MM.1S (cell line): ENCODE results near the gene PIP4K2B.

Experiments used
- DNase-seq: peaks from one replicate; pipeline ENCODE4 v3.0.0-alpha.2; 2015
- H2AFZ ChIP-seq: fragments of 300-600 bp; sonication (generic); 2 replicates; pipeline ENCODE4 v1.6.0; 2016; ENCODE audit warnings: antibody characterized with exemption, low read length
- H3F3A ChIP-seq: fragments of 300-600 bp; sonication (generic); 2 replicates; pipeline ENCODE4 v1.6.1; 2016; ENCODE audit warnings: mild to moderate bottlenecking, antibody characterized with exemption, low read length, moderate library complexity, mixed read lengths; ENCODE audit not compliant: insufficient read depth
- H3K27ac ChIP-seq: fragments of 300-600 bp; sonication (generic); 2 replicates; pipeline ENCODE4 v1.5.1; 2016; ENCODE audit warnings: mild to moderate bottlenecking, low read length
- H3K27me3 ChIP-seq: fragments of 300-600 bp; sonication (generic); replicated peaks from 2 replicates; pipeline ENCODE4 v1.6.0; 2016; ENCODE audit warnings: low read length; ENCODE audit not compliant: insufficient read depth
- H3K36me3 ChIP-seq: fragments of 300-600 bp; sonication (generic); replicated peaks from 2 replicates; pipeline ENCODE4 v1.6.1; 2016; ENCODE audit warnings: mild to moderate bottlenecking, low read length, mixed read lengths; ENCODE audit not compliant: insufficient read depth
- H3K4me1 ChIP-seq: fragments of 300-600 bp; sonication (generic); 2 replicates; pipeline ENCODE4 v1.6.1; 2016; ENCODE audit warnings: low read length, mixed read lengths
- H3K4me2 ChIP-seq: fragments of 300-600 bp; sonication (generic); 2 replicates; pipeline ENCODE4 v1.6.0; 2016; ENCODE audit warnings: low read depth, low read length
- H3K4me3 ChIP-seq: fragments of 300-600 bp; sonication (generic); 2 replicates; pipeline ENCODE4 v1.5.1; 2016; ENCODE audit warnings: low read length, mixed read lengths
- H3K79me2 ChIP-seq: fragments of 300-600 bp; sonication (generic); 2 replicates; pipeline ENCODE4 v1.6.1; 2016; ENCODE audit warnings: mixed run types, low read length, mixed read lengths
- H3K9ac ChIP-seq: fragments of 300-600 bp; sonication (generic); 2 replicates; pipeline ENCODE4 v1.6.1; 2016; ENCODE audit warnings: low read length, mixed read lengths
- H3K9me2 ChIP-seq: fragments of 300-600 bp; sonication (generic); replicated peaks from 2 replicates; pipeline ENCODE4 v1.6.1; 2016; ENCODE audit warnings: mild to moderate bottlenecking, low read length, mixed read lengths; ENCODE audit not compliant: insufficient read depth
- H3K9me3 ChIP-seq: fragments of 300-600 bp; sonication (generic); replicated peaks from 2 replicates; pipeline ENCODE4 v1.6.1; 2016; ENCODE audit warnings: mild to moderate bottlenecking, low read length, mixed read lengths; ENCODE audit not compliant: insufficient read depth
- H4K20me1 ChIP-seq: fragments of 300-600 bp; sonication (generic); 2 replicates; pipeline ENCODE4 v1.6.1; 2016; ENCODE audit warnings: mild to moderate bottlenecking, low read length, moderate library complexity, mixed read lengths; ENCODE audit not compliant: insufficient read depth
- EZH2 ChIP-seq: fragments of 300-600 bp; sonication (generic); optimal IDR thresholded peaks from 2 replicates; pipeline ENCODE3; 2017; ENCODE audit warnings: low read depth, mild to moderate bottlenecking, antibody characterized with exemption, low read length, mixed read lengths
- EZH2phosphoT487 ChIP-seq: fragments of 300-600 bp; sonication (generic); IDR thresholded peaks from 2 replicates; pipeline ENCODE4 v1.6.1; 2018; ENCODE audit warnings: antibody characterized with exemption, low read length
- TF ChIP-seq, protein P1 (sequence below): fragments of 300-600 bp; sonication (generic); IDR thresholded peaks from 2 replicates; pipeline ENCODE4 v1.5.1; 2016; ENCODE audit warnings: antibody characterized with exemption, low read length, mixed read lengths

Gene PIP4K2B

GRCh38 chr17:38719943-38720641 is 79.3 kb downstream of the PIP4K2B start:
- TF ChIP-seq, protein P1, sequence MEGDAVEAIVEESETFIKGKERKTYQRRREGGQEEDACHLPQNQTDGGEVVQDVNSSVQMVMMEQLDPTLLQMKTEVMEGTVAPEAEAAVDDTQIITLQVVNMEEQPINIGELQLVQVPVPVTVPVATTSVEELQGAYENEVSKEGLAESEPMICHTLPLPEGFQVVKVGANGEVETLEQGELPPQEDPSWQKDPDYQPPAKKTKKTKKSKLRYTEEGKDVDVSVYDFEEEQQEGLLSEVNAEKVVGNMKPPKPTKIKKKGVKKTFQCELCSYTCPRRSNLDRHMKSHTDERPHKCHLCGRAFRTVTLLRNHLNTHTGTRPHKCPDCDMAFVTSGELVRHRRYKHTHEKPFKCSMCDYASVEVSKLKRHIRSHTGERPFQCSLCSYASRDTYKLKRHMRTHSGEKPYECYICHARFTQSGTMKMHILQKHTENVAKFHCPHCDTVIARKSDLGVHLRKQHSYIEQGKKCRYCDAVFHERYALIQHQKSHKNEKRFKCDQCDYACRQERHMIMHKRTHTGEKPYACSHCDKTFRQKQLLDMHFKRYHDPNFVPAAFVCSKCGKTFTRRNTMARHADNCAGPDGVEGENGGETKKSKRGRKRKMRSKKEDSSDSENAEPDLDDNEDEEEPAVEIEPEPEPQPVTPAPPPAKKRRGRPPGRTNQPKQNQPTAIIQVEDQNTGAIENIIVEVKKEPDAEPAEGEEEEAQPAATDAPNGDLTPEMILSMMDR, result no peak
- TF ChIP-seq EZH2, result no peak
- H2AFZ ChIP-seq, result no peak overlapping the region
- H3F3A ChIP-seq, result no peaks in the 10 kb centered on the region
- H4K20me1 ChIP-seq, result no peaks in the 10 kb centered on the region
- H3K27ac ChIP-seq, result no peak overlapping the region
- H3K27me3 ChIP-seq, result no peaks in the 10 kb centered on the region
- H3K9me3 ChIP-seq, result no peaks in the 10 kb centered on the region
- H3K79me2 ChIP-seq, result no peaks in the 10 kb centered on the region
- DNase-seq, result no peak
- no peaks in the 10 kb centered on the region for H3K9me2 ChIP-seq
- H3K9ac ChIP-seq, result no peak overlapping the region
- H3K4me2 ChIP-seq, result no peak overlapping the region
- H3K36me3 ChIP-seq, result no peaks in the 10 kb centered on the region
- no peak overlapping the region for H3K4me3 ChIP-seq
- no peaks in the 10 kb centered on the region for H3K4me1 ChIP-seq

- Histone ChIP-seq H3K9me2 (no peaks in the 10 kb centered on the region), H3K9me3 (no peaks in the 10 kb centered on the region), H2AFZ (no peak overlapping the region), H3K79me2 (no peaks in the 10 kb centered on the region), H3K9ac (no peak overlapping the region), H3K4me3 (no peak overlapping the region), H3K4me2 (no peak overlapping the region), H3K36me3 (no peaks in the 10 kb centered on the region), H3F3A (no peaks in the 10 kb centered on the region), H3K27me3 (no peaks in the 10 kb centered on the region), H3K4me1 (no peaks in the 10 kb centered on the region), H4K20me1 (no peaks in the 10 kb centered on the region), H3K27ac (no peak overlapping the region)
- TF ChIP-seq EZH2 (no peak), EZH2phosphoT487 (no peak)
- TF ChIP-seq, protein P1, result no peak
- no peak for DNase-seq
These were observed 79.9 kb downstream of the PIP4K2B start for GRCh38 chr17:38719289-38719942.

DNA sequence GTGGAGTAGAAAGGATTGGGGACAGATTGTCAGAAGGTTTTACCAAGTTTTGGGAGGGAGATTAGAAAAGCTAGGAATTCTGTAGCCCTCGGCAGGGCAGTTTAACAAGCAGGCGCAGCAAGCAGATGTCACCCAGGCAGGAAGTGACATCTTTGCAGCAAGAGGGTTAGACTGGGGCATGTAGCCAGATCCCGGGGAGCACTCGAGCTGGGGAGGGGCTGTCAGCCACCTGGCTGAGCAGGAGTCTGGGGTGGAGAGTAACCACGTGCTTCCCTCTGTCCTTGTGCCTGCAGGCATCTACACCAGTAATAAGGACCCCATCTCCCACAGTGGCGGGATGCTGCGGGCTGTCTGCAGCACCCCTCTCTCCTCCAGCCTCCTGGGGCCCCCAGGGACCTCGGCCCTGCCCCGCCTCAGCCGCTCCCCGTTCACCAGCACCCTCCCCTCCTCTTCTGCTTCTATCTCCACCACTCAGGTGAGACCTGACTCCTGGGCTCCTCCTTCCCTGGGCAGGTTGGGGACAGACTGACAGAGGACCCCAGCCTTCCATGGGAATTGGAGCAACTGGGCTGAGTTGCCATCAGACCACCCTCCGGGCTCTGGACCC is 82.1 kb downstream of the PIP4K2B start:
- H3K4me3 ChIP-seq, result no peak overlapping the region
- no peak overlapping the region for H3K9ac ChIP-seq
- H3K4me2 ChIP-seq, result no peak overlapping the region
- H3K9me2 ChIP-seq, result no peaks in the 10 kb centered on the region
- no peak overlapping the region for H3K27ac ChIP-seq
- DNase-seq, result no peak
- no peak for TF ChIP-seq EZH2phosphoT487
- TF ChIP-seq EZH2, result no peak
- H3K27me3 ChIP-seq, result no peaks in the 10 kb centered on the region
- no peaks in the 10 kb centered on the region for H3K9me3 ChIP-seq
- H3K79me2 ChIP-seq, result no peaks in the 10 kb centered on the region
- H4K20me1 ChIP-seq, result no peaks in the 10 kb centered on the region
- H2AFZ ChIP-seq, result no peak overlapping the region
- H3F3A ChIP-seq, result no peaks in the 10 kb centered on the region
- no peaks in the 10 kb centered on the region for H3K36me3 ChIP-seq
- H3K4me1 ChIP-seq, result no peaks in the 10 kb centered on the region
